SU-DHL-6 (cell line): ENCODE measurements around the gene CYP26B1.

Experiments
- H2AFZ ChIP-seq: fragments of 200-600 bp; sonication (generic); 2 replicates; pipeline ENCODE4 v1.6.1; 2014; ENCODE audit warnings: low read depth, mild to moderate bottlenecking, moderate library complexity, mixed read lengths, antibody characterized with exemption, low read length; ENCODE audit not compliant: severe bottlenecking
- H3F3A ChIP-seq: fragments of 200-600 bp; shearing (Covaris generic); 2 replicates; pipeline ENCODE4 v1.6.0; 2016; ENCODE audit warnings: antibody characterized with exemption, mild to moderate bottlenecking; ENCODE audit not compliant: insufficient read depth
- H3K27ac ChIP-seq: fragments of 200-600 bp; sonication (generic); 2 replicates; pipeline ENCODE4 v1.5.1; 2016; ENCODE audit warnings: low read depth, mild to moderate bottlenecking, low read length, moderate library complexity, mixed read lengths
- H3K27me3 ChIP-seq: fragments of 200-600 bp; sonication (generic), shearing (Covaris generic); 2 replicates; pipeline ENCODE4 v1.6.0; 2014; ENCODE audit warnings: mild to moderate bottlenecking, low read length
- H3K36me3 ChIP-seq: fragments of 200-600 bp; sonication (generic); 2 replicates; pipeline ENCODE4 v1.6.1; 2014; ENCODE audit warnings: mild to moderate bottlenecking, low read length, mixed read lengths
- H3K4me2 ChIP-seq: fragments of 300-600, 200-600 bp; shearing (Covaris generic), sonication (generic); 2 replicates; pipeline ENCODE4 v1.6.0; 2014; ENCODE audit warnings: low read length, low read depth, mild to moderate bottlenecking; ENCODE audit not compliant: poor library complexity, severe bottlenecking
- H3K4me3 ChIP-seq: fragments of 200-600 bp; sonication (generic); 2 replicates; pipeline ENCODE4 v1.5.1; 2014; ENCODE audit warnings: antibody characterized with exemption, low read length, mild to moderate bottlenecking, mixed read lengths; ENCODE audit not compliant: insufficient read depth, poor library complexity, severe bottlenecking
- H3K79me2 ChIP-seq: fragments of 200-600 bp; sonication (generic); 2 replicates; pipeline ENCODE4 v1.6.1; 2014; ENCODE audit warnings: mild to moderate bottlenecking, low read length, moderate library complexity; ENCODE audit not compliant: insufficient read depth
- H3K9ac ChIP-seq: fragments of 200-600 bp; sonication (generic); 2 replicates; pipeline ENCODE4 v1.7.0; 2014; ENCODE audit warnings: mild to moderate bottlenecking, low read length
- H3K9me2 ChIP-seq: fragments of 200-600 bp; sonication (generic); replicated peaks from 2 replicates; pipeline ENCODE4 v1.6.1; 2014; ENCODE audit warnings: low read length; ENCODE audit not compliant: insufficient read depth
- H3K9me3 ChIP-seq: fragments of 200-600 bp; sonication (generic); 2 replicates; pipeline ENCODE4 v1.6.1; 2014; ENCODE audit warnings: low read length, mixed read lengths; ENCODE audit not compliant: insufficient read depth
- H4K20me1 ChIP-seq: fragments of 200-600 bp; sonication (generic); 2 replicates; pipeline ENCODE4 v1.6.1; 2014; ENCODE audit warnings: low read depth, mild to moderate bottlenecking, antibody characterized with exemption, low read length, moderate library complexity, mixed read lengths
- EZH2phosphoT487 ChIP-seq: fragments of 200-600 bp; sonication (generic), shearing (Covaris generic); conservative IDR thresholded peaks from 2 replicates; pipeline ENCODE4 v1.6.1; 2018; ENCODE audit warnings: mild to moderate bottlenecking, antibody characterized with exemption, low read length, moderate library complexity, mixed read lengths
- TF ChIP-seq, protein P1 (sequence below): fragments of 200-600 bp; sonication (generic); IDR thresholded peaks from one replicate; pipeline ENCODE4 v1.5.1; 2017; ENCODE audit warnings: antibody characterized with exemption, mild to moderate bottlenecking, low read length, moderate library complexity; ENCODE audit not compliant: insufficient read depth, poor library complexity, severe bottlenecking

CYP26B1 gene

DNA sequence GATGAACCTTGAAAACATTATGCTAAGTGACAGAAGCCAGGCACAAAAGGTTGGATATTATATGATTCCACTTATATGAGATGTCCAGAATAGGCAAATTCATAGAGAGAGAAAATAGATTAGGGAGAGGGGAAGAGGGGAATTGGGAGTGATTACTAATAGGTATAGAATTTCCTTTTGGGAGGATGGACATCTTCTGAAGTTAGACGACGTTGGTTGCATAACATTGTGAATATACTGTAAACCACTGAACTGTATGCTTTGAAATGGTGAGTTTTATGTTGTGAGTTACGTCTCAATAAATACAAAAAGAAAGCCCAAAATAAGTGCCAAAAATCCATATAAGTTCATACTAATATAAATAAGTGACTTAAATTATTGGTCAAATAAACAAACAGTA is 18.6 kb upstream of the CYP26B1 start:
- H3K36me3 ChIP-seq: no peaks in the 10 kb centered on the region
- H3K79me2 ChIP-seq: no peaks in the 10 kb centered on the region
- H3K9me2 ChIP-seq: no peaks in the 10 kb centered on the region
- no peak overlapping the region for H3K27ac ChIP-seq
- no peaks in the 10 kb centered on the region for H4K20me1 ChIP-seq
- H3F3A ChIP-seq: no peaks in the 10 kb centered on the region
- no peaks in the 10 kb centered on the region for H3K27me3 ChIP-seq
- H3K4me3 ChIP-seq: no peak overlapping the region
- H3K9me3 ChIP-seq: no peaks in the 10 kb centered on the region
- H3K4me2 ChIP-seq: no peak overlapping the region
- H2AFZ ChIP-seq: no peak overlapping the region
- no peak overlapping the region for H3K9ac ChIP-seq
- TF ChIP-seq, protein P1, sequence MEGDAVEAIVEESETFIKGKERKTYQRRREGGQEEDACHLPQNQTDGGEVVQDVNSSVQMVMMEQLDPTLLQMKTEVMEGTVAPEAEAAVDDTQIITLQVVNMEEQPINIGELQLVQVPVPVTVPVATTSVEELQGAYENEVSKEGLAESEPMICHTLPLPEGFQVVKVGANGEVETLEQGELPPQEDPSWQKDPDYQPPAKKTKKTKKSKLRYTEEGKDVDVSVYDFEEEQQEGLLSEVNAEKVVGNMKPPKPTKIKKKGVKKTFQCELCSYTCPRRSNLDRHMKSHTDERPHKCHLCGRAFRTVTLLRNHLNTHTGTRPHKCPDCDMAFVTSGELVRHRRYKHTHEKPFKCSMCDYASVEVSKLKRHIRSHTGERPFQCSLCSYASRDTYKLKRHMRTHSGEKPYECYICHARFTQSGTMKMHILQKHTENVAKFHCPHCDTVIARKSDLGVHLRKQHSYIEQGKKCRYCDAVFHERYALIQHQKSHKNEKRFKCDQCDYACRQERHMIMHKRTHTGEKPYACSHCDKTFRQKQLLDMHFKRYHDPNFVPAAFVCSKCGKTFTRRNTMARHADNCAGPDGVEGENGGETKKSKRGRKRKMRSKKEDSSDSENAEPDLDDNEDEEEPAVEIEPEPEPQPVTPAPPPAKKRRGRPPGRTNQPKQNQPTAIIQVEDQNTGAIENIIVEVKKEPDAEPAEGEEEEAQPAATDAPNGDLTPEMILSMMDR: no peak
- TF ChIP-seq EZH2phosphoT487: no peak

GRCh38 chr2:72165792-72166191 is 18.1 kb upstream of the CYP26B1 start:
- Histone ChIP-seq H4K20me1 (no peaks in the 10 kb centered on the region), H3K4me2 (no peak overlapping the region), H3K27me3 (no peaks in the 10 kb centered on the region), H3K9ac (no peak overlapping the region), H3K36me3 (no peaks in the 10 kb centered on the region), H3K27ac (no peak overlapping the region), H3K9me2 (no peaks in the 10 kb centered on the region), H3K9me3 (no peaks in the 10 kb centered on the region), H3F3A (no peaks in the 10 kb centered on the region), H2AFZ (no peak overlapping the region), H3K79me2 (no peaks in the 10 kb centered on the region), H3K4me3 (no peak overlapping the region)
- TF ChIP-seq EZH2phosphoT487: no peak
- TF ChIP-seq, protein P1: no peak

DNA sequence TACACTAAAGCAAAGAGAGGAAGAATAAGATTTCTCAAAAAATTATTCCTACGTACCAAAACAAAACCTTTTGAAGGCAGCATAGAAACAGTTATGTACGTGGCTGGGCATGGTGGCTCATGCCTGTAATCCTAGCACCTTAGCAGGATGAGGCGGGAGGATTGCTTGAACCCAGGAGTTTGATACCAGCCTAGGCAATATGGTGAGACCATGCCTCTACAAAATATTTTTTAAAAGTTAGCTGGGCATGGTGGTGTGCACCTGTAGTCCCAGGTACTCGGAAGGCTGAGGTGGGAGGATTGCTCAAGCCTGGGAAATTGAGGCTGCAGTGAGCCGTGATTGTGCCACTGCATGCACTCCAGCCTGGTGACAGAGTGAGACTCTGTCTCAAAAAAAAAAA is 14.9 kb upstream of the CYP26B1 start:
- Histone ChIP-seq H3K79me2 (no peaks in the 10 kb centered on the region), H3K27me3 (no peaks in the 10 kb centered on the region), H2AFZ (no peak overlapping the region), H3K9ac (no peak overlapping the region), H3K9me2 (no peaks in the 10 kb centered on the region), H3F3A (no peaks in the 10 kb centered on the region), H3K9me3 (no peaks in the 10 kb centered on the region), H3K27ac (no peak overlapping the region), H3K36me3 (no peaks in the 10 kb centered on the region), H4K20me1 (no peaks in the 10 kb centered on the region), H3K4me3 (no peak overlapping the region), H3K4me2 (no peak overlapping the region)
- TF ChIP-seq, protein P1: no peak
- TF ChIP-seq EZH2phosphoT487: no peak
